C4-2B (cell line): ENCODE results near the gene SLC41A1.

Experiments
- H3K27ac ChIP-seq: fragments of 450-650 bp; 2 replicates; pipeline ENCODE4 v1.5.1; 2017
- CTCF ChIP-seq: fragments of 450-650 bp; conservative IDR thresholded peaks from 2 replicates; pipeline ENCODE4 v1.5.1; 2017; ENCODE audit warnings: mild to moderate bottlenecking
- ZFX ChIP-seq: fragments of 450-650 bp; IDR thresholded peaks from 2 replicates; pipeline ENCODE4 v1.6.1; 2017

Gene SLC41A1

DNA sequence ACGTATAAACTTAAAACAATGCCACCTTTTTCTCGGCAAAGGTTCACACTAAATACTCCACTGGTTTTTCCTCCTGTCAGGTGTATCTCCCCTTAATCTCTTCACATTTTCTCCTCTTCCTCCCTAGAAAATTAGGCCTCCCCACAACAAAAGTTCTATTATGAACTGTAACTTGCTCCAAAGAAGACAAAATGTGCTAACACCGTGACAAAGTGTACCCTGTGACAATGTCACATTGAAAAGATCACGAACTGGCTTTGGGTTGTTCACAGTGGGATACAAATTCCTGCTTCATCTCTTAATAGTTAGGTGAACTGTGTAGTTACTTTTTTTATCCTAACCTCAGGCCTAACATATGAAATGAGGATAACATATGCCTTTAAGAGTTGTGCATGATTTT lies 69.0 kb downstream of the SLC41A1 start:
- TF ChIP-seq ZFX, result no peak
- no peak for TF ChIP-seq CTCF

GRCh38 chr1:205741681-205742080 lies 71.3 kb downstream of the SLC41A1 start:
- H3K27ac ChIP-seq, result no peak overlapping the region
- no peak for TF ChIP-seq CTCF
- TF ChIP-seq ZFX, result no peak

More for the DNA sequence above, 69.0 kb downstream of the SLC41A1 start:
- H3K27ac ChIP-seq, result no peak overlapping the region

DNA sequence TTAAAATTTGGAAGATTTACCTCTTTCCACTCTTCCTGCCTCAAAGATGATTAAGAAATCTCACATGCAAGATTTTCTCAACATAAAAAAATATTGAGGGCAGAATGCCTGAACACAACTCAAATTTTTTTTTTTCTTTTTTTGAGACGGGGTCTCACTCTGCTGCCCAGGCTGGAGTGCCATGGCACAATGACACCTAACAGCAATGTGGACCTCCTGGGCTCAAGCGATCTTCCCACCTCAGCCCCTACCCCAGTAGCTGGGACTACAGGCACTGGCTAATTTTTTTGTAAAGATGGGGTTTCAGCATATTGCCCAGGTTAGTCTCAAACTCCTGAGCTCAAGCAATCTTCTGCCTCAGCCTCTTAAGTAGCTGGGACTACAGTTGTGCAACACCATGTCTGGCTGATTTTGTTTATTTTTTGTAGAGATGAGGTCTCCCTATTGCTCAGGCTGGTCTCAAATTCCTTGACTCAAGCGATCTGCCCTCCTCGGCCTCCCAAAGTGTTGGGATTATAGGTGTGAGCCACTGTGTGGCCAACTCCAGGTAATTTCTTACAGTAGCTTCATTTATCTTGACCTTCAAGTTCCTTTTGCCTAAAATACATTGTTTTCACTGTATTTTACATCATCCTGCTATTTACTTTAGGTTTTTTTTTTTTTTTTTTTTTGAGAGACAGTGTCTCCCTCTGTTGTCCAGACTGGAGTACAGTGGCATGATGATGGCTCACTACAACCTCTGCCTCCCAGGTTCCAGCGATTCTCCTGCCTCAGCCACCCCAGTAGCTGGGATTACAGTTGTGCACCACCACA lies 73.4 kb downstream of the SLC41A1 start:
- no peak overlapping the region for H3K27ac ChIP-seq

More for the DNA sequence above, 73.4 kb downstream of the SLC41A1 start:
- TF ChIP-seq CTCF, result peak; percentile 11; the same call in 1 of the 2 replicates
- no peak for TF ChIP-seq ZFX
